GM19467 (cell line): ENCODE data around the gene ARFGAP2.
"Not testable (repeated sequence)": the region's sequence is repeated elsewhere in the genome, so short reads cannot be mapped to it uniquely, and the experiment has no call there.

Source experiments
- ATAC-seq: cut with Tn5 transposase; IDR thresholded peaks from one replicate; pipeline ENCODE4 v1.9.1; 2021; ENCODE audit warnings: mild to moderate bottlenecking, moderate library complexity; ENCODE audit not compliant: unreplicated experiment

Gene ARFGAP2

DNA sequence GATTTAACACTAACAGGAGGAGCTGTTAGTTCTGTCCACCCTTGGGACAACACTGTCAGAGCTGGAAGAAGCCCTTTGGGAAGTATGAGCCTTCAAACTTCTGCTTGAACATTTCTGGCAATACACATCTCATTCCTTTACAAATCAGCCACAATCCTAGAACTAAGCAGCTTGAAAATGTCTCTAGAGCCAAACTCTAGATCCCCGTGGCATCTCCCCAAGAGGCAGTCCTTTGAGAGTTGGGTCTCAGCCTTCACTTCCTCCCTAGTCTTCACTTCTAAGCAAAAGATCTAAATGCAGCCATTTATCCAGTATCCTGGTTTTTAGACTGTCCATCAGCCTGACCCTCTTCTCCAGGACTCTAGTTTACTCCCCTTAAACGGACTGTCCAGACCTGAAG lies 26.9 kb downstream of the ARFGAP2 start:
- ATAC-seq = no peak

DNA sequence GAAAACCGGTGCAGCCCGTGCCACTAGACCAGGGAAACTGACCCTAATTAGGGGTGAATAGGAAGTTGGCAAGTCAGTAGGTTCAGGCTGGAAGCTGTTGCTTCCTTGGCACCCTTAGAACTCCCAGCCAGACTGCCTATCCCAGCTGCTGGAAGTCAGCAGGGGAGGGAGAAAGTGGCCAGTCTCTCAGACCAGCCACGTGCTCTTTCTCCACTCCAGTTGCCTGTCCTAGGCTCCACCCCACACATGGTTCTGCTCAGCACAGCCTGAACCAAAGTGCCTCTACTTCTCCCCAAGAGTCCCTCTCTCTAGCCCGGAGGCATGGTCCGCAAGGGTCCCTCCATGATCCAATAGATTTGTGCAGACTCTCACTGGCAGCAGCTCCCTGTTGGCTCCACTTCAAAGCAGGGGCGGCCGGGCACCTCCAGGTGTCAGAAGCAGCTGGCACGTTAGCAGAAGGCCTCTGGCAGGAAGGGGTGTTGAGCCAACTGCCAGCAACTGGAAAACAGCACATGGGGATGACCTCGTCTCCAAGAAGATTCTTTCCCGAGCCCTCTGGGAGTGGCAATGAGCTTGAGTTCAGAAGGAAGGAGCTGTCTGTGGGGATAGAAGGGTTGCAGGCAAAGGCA lies 27.7 kb downstream of the ARFGAP2 start:
- no peak for ATAC-seq

DNA sequence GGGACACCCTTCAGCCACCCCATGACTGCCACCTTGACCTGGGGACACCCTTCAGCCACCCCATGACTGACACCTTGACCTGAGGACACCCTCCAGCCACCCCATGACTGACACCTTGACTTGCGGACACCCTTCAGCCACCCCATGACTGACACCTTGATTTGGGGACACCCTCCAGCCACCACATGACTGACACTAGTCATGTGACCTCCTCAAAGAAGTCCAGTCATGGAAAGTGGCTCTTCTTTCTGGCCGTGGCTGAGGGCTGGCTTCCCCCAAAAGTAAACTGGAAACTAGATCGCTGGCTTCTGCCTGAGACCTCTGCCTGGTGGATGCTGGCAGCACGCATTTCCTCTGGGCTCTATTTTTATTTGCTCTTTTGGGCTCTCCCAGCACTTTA lies 28.4 kb downstream of the ARFGAP2 start:
- ATAC-seq = no peak

DNA sequence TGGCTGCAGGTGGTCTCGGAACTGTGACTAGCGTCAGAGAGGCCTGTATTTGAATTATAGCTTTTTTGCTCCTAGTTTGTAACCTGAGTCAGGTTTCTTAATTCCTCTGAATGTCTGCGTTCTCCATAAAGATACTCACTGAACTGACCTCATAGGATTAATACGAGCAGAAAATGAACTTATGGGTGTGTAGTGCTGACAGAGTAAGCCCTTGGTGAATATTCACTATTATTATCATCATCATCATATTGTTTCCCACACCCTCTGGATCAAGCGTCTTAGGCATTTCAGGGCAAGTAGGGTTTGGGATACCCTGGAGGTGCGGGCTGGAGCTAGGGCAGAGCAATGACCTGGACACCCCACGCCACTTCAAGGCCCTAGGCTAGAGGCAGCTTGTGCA lies 29.0 kb downstream of the ARFGAP2 start:
- no peak for ATAC-seq

DNA sequence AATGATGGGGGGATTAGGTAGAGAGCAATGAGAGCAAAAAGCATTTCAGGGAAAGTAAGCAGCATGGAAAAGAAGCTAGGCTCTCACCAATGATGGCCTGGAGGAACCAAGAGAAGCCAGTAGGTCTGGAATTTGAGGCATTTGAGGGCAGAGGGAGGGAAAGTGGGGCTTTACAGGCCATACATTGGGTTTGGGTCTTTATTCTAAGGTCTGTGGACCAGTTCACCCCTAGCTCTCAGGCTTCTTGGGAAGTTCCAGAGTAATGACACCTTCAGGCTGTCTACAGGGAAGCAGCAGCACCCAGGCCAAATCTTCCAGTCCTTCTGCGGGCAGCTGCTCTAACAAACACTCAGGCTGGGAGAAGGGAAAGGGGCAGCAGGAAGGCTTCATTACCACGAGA lies 29.4 kb downstream of the ARFGAP2 start:
- no peak for ATAC-seq

DNA sequence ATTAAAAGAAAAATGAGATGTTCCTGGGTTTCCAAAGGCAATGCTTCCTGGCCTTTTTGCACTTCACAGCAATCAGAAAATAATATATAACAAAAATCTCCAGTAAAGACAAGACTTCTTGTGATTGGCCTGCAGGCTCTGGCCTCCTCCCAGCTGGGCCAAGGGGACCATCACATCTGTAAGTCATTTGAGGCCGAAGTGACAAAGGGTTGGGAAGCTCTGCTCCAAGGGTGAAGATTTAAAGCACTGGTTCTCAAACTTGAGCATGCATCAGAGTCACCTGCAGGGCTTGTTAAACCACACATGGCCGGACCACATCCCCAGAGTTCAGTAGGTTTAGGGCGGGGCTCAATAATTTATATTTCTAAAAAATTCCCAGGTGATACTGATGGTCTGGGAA lies 32.1 kb downstream of the ARFGAP2 start:
- ATAC-seq = no peak

DNA sequence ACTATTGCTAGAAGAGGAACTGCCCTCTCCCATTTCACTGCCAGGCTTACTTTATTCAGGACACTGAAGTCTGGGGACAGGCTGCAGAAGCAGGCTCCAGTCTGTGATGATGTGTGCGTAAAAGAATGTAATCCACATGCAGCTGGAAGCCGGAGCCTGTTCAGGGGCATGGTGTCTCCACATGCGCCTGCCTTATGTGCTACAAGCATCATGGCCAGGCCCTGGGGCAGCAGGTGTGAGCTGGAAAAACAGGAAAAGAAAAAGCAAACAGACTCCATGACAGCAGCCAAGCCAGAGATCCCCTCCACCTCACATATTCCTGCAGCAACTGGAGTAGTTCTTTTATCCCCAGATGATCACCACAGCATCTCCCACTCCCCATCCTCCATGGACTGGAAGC lies 33.4 kb downstream of the ARFGAP2 start:
- ATAC-seq = no peak

DNA sequence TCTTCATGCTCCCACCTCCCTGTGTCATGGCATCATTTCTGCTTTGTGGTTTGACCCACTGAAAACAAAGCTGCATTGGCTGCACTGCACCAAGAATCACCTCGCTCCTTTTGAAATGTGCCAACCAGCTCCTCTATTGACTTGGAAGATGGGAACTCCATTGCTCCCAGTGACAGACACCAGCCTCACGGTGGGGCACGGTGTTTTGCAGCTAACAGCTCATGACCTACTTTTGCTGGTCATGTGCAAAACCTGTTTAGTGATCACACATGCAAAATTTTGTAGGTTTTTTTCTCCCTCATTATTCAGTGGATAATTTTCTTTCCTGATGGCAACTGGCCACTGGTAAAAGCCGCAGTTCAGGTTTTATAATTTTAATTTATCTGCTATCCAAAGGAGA lies 36.8 kb downstream of the ARFGAP2 start:
- no peak for ATAC-seq

DNA sequence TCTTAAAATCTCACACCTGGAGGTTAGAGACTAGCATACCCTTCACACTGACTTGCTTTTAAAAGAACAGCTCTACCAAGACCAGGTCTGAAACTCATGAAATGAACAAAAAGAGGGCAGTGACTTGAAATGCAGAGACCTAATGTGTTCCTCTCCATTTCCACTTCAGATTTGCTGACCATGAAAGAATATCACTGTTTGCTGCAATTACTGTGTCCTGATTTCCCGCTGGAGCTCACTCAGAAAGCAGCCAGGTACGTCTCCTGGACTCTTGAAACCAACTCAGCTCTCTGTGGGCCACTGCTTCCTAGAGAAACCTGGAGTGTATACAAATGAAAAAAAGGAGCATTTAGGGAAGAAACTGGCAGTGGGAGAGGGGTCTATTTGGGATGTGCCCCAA lies 39.2 kb downstream of the ARFGAP2 start:
- ATAC-seq = no peak

DNA sequence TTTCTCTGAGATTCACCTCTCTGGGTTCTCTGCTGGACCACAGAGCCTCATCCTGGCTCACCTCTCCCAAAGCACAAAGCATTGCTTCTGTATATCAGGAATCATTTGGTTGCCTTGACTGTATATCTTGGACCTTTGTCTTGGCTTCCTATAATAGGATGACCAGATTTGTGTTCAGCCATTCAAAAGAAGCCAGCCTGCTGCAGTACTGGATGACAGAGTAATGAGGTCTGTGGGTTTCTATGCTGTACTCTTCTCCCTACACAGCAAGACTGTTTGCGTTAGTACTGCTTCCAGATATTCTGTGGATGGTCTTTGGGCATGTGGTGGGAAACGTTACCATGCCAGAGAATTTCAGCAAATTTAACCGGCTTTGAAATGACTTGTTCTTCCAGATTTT lies 39.8 kb downstream of the ARFGAP2 start:
- no peak for ATAC-seq

DNA sequence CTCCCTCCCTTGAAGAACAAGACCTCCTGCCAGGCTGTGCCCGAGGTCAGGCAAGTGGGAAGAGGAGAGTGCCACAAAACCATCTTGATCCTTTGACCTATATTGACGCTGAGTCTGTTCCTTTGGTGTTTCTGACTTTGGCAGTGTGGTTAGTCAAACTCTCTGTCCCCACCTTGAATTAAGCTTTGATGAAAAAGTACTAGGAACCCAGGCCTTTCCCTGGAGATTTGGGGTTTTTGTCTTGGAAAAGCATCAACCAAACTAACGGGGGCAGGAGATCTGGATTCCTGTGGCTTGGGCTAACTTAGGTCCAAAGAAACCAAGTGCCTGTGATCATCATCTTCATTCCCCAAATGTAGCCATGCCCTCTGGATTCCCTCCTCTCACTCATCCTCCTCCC lies 40.4 kb downstream of the ARFGAP2 start:
- no peak for ATAC-seq

DNA sequence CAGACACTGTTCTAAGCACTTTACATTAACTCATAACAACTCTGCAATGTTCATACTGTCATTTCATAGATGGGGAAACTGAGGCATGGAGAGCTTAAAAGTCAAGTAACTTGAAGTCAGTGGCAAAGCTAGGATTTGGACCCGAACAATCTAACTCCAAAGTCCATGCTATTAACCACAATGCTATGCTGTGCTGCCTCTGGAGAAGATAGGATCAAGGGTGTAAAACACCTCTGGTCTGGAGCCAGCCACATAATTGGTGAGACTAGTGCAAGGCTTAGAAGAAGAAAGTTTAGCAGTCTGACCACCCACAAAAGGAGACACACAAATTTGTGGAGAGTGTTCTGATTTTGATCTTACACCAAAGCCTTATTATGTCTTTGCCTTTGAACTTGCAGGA lies 43.7 kb downstream of the ARFGAP2 start:
- ATAC-seq = no peak

DNA sequence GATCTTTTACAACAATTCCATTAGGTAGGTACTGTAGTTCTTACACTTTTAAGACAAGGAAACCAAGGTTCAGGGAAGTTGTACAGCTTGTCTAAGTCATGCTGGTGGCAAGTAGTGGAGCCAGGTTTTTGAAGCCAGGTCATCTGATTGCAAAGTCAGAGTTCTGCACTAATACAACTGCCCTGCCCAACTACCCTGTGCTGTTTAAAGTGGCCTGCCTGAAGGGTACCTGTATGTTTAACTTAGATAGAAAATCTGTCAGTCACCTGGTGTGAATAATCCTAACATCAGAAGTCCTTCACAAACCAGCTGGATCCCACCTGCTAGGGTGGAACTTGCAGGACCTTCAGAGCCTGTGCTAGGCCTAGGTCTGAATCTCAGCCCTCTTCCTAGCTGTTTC lies 44.2 kb downstream of the ARFGAP2 start:
- no peak for ATAC-seq

DNA sequence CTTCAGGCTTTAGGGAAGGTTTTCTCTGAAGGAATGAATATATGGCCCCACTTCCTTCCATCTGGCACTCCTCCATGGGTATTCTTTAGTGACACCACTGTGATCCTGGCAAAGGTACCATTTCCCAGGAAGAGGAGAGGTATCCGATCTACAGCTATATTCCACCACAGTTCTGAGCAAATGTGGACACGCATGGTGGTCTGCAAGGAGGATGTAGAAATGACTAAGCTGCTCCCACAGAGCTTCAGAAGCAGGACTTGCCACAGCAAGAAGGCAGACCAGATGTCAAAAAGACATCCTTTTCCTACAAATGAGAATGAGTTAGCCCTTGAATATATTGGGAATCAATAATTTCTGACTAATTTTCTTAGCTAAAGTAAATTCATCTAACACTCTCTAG lies 45.5 kb downstream of the ARFGAP2 start:
- ATAC-seq = no peak

DNA sequence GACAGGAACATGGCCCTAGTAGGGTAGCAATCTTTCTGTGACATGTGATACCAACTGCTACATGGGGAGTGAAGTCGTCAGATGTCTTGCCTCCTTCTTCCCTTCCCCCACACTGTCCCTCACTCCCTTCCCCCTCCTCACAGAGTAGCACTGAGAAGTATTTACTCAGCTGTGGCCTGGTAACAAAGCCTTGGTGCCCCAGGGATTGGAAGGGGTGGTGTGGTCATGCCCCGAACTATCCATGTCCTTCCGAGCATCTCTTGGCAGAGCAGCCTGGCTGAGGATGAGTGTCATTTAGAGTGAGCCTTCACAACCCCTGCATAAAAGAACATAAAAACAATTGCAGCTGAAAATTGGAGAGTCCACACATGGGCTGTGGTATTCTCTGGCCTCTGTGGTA lies 46.1 kb downstream of the ARFGAP2 start:
- ATAC-seq = no peak

DNA sequence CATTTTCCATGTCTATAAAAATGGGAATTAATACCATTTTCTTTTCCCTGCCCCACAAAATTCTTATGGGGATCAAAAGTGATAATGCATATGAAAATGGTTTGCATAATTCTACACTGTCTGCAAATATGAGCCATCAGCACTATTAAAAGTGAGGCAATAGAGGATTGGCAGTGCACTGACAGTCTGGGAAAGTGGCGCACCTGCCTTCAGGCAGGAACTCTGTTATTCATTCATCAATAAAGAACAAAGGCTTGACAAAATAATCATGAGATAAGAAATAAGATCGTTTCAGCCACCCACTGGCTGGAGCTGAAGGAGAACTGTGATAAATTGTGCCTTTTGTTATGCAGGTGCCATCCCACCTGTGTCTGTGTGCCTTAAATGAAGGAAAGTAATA lies 49.5 kb downstream of the ARFGAP2 start:
- ATAC-seq = no peak

DNA sequence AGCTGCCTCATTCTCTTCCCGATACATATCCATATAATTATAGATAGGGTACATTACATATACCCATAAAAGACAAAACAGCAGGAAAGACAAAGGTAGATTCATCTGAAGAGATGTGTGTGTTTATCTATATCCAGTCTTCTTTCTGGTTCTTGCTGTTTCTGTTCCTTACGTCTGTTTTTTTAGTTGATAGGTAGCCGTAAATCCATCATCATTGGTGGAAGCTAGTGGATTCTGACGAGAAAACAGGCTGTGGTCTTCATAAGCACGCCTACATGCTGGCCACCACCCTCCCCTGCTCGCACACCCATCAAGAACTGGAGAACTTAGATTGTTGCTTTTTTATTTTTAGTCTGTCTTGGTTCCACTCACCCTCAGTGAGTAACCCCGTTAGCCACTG lies 51.6 kb downstream of the ARFGAP2 start:
- ATAC-seq = no peak

DNA sequence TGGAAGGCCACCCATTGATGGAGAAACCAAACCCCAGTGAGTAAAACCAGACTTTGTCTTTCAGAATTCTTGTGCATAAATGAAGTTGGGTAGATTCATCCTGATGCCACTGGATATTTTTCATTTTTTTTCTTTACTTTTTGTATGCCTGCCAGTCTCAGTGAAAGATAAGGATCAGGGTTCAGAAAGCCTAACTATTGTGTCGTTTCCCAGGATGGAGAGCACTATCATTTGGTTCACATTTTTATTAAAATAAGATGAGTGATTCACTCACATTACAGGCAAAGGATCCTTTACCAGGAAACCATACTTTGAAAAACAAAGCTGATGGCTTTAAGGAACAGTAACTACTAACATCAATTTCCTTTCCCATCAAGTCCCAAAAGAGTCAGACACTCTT lies 52.0 kb downstream of the ARFGAP2 start:
- ATAC-seq = no peak

DNA sequence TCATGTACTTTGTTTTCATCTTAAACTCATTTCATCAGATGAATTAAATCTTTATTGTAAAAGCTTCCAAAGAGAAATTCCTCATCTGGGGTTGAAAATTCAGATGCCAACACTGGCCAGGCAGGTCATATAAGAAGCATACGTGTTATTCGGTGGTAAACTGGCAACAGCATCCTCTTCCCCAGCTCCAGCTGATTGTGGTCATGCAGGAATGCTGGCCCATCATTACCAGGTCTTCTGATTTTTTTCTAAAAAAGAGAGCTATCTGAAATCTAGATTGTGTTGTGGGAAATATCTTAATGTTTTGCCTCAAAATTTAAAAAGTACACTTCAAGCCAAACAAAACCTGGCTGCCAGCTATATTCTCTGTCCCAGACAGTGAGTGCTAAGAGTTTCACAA lies 53.6 kb downstream of the ARFGAP2 start:
- no peak for ATAC-seq

DNA sequence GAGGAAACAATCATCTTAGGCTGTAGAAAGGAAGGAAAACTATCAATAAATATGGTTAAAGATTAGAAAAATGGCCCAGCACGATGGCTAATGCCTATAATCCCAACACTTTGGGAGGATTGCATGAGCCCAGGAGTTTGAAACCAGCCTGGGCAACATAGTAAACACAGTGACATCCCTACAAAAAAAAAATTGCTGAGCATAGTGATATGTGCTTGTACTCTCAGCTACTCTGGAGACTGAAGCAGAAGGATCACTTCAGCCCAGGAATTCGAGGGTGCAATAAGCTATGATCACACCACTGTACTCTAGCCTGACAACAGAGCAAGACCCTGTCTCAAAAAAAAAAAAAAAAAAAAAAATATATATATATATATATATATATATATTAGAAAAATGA lies 54.9 kb downstream of the ARFGAP2 start:
- no peak for ATAC-seq

DNA sequence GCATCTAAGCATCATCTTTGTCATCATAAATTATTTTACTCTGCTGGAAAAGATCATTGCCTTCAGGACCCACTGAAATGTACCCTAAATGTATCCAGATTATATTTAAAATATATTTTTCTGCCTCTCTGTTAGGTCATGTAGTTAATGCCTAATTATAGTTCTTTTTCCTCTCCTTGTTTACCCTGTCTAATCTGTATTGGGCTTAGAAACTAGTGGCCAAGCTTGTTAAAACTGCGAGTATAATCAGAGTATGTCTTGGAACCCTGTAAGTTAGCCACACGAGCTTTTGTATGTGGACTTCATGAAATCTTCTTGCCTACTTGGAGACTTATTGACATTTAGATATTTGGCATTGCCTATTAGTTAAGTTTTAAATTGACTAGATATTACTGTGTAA lies 55.6 kb downstream of the ARFGAP2 start:
- ATAC-seq = no peak

DNA sequence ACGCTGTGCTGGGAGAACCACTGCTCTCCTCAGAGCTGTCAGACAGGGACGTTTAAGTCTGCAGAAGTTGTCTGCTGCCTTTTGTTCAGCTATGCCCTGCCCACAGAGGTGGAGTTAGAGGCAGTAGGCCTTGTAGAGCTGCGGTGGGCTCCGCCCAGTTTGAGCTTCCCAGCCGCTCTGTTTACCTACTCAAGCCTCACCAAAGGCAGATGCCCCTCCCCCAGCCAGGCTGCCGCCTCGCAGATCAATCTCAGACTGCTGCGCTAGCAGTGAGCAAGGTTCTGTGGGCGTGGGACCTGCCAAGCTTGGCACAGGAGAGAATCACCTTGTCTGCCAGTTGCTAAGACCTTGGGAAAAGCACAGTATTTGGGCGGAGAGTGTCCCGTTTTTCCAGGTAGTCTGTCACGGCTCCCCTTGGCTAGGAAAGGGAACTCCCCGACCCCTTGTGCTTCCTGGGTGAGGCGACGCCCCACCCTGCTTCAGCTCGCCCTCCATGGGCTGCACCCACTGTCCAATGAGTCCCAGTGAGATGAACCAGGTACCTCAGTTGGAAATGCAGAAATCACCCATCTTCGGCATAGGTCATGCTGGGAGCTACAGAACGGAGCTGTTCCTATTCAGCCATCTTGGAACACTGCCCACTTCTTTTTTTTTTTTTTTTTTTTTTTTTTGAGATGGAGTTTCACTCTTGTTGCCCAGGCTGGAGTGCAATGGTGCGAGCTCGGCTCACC lies 57.6 kb downstream of the ARFGAP2 start:
- ATAC-seq = not testable (repeated sequence)
